ENCODE measurements around the gene HOXC5. TPM values are rescaled to one million over a fixed set of nuclear protein-coding genes. Genes with fewer than 3 reads are reported as not detected.

The HOXC5 gene
- total RNA-seq, 1 donor from 2014 or later = not detected

- no peak overlapping the region for H3K4me3 Mint-ChIP-seq
- H3K27ac Mint-ChIP-seq = no peak overlapping the region
- intact Hi-C loops (cut with micrococcal nuclease) = no loop called here
- DNase-seq (no peak), ATAC-seq (ENCODE audit: low read depth) (no peak)
- CTCF ChIA-PET = no interaction called here
- POLR2A ChIA-PET = interaction anchor here (0.6 to 1.2 kb wide), 2 partner anchors 15 to 33 kb away, joined by 3 to 9 read pairs; partner anchors contain the start of gene HOXC8
- peaks cover 17% of the 10 kb centered on the region for H3K4me1 Mint-ChIP-seq
- H3K27me3 Mint-ChIP-seq = peaks cover 67% of the 10 kb centered on the region
- H3K9me3 Mint-ChIP-seq = no peaks in the 10 kb centered on the region
- TF ChIP-seq, protein P1, sequence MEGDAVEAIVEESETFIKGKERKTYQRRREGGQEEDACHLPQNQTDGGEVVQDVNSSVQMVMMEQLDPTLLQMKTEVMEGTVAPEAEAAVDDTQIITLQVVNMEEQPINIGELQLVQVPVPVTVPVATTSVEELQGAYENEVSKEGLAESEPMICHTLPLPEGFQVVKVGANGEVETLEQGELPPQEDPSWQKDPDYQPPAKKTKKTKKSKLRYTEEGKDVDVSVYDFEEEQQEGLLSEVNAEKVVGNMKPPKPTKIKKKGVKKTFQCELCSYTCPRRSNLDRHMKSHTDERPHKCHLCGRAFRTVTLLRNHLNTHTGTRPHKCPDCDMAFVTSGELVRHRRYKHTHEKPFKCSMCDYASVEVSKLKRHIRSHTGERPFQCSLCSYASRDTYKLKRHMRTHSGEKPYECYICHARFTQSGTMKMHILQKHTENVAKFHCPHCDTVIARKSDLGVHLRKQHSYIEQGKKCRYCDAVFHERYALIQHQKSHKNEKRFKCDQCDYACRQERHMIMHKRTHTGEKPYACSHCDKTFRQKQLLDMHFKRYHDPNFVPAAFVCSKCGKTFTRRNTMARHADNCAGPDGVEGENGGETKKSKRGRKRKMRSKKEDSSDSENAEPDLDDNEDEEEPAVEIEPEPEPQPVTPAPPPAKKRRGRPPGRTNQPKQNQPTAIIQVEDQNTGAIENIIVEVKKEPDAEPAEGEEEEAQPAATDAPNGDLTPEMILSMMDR (IDR thresholded peaks at IDR 0.05) = no peak
- H3K36me3 Mint-ChIP-seq (ENCODE audit: low read depth) = no peaks in the 10 kb centered on the region
Measured at GRCh38 chr12:54024127-54024526, 8.7 kb upstream of the HOXC5 start.

GRCh38 chr12:54024581-54025305 lies 8.1 kb upstream of the HOXC5 start:
- Mint-ChIP-seq H3K9me3 (no peaks in the 10 kb centered on the region), H3K36me3 (ENCODE audit: low read depth) (no peaks in the 10 kb centered on the region), H3K4me3 (no peak overlapping the region), H3K27me3 (peaks cover 68% of the 10 kb centered on the region), H3K4me1 (peaks cover 18% of the 10 kb centered on the region), H3K27ac (no peak overlapping the region)
- TF ChIP-seq, protein P1 (IDR thresholded peaks at IDR 0.05) = no peak
- DNase-seq (no peak), ATAC-seq (ENCODE audit: low read depth) (no peak)
- intact Hi-C loops (cut with micrococcal nuclease) = no loop called here
- POLR2A ChIA-PET = no interaction called here
- CTCF ChIA-PET = no interaction called here

GRCh38 chr12:54025499-54026405 lies 7.1 kb upstream of the HOXC5 start:
- peaks cover 17% of the 10 kb centered on the region for H3K4me1 Mint-ChIP-seq
- H3K9me3 Mint-ChIP-seq = no peaks in the 10 kb centered on the region
- TF ChIP-seq, protein P1 (IDR thresholded peaks at IDR 0.05) = no peak
- no peak for ATAC-seq (ENCODE audit: low read depth)
- H3K27me3 Mint-ChIP-seq = peaks cover 66% of the 10 kb centered on the region
- no peaks in the 10 kb centered on the region for H3K36me3 Mint-ChIP-seq (ENCODE audit: low read depth)
- DNase-seq = no peak
- ChIA-PET CTCF (interaction anchor here (1.1 kb wide), 1 partner anchor 166 kb away, joined by 4 read pairs; no protein-coding TSS in a partner anchor), POLR2A (interaction anchor here (0.5 kb wide), 1 partner anchor 83 kb away, joined by 3 read pairs; no protein-coding TSS in a partner anchor)
- no peak overlapping the region for H3K27ac Mint-ChIP-seq
- intact Hi-C loops (cut with micrococcal nuclease) = no loop called here
- no peak overlapping the region for H3K4me3 Mint-ChIP-seq

DNA sequence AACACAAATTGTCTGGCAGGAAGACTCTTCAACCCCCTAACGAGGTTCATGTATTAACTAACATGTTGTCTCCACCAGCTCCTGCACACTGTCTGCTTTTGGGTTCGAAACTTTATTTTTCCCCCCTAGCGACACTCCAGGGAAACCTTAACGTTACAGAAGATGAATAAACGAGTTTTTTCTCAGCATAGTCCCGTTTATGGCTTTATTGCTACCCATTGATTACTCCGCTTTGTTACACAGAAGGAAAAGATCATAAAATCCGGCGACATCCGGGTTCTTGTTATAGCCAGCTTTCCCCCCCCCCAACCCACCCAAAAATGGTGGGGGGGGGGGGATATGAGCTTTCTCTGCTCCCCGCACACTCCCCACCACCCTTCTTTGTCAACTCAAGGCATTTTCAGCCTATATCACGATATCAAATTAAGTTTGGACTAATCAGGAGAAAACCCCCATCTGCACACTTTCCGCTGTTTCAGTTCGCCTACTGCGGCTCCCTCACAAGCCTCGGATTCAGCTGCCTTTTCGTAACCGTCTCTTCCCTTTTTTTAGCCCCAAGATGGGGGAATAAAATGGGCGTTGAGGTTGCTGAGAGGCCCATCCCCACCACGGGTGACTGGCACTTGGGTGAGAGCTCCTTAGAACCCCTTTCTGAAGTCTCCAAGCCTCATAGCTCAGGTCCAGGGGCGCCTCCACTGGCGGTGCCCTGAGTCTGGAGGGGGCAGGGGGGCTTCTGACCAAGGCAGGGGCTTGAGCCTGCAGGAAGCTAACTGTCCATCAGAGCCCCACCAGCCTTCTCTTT lies 6.0 kb upstream of the HOXC5 start:
- Mint-ChIP-seq H3K36me3 (ENCODE audit: low read depth) (no peaks in the 10 kb centered on the region), H3K27me3 (peaks cover 59% of the 10 kb centered on the region), H3K4me3 (no peak overlapping the region), H3K27ac (no peak overlapping the region), H3K4me1 (peaks cover 12% of the 10 kb centered on the region), H3K9me3 (no peaks in the 10 kb centered on the region)
- ATAC-seq (ENCODE audit: low read depth) (no peak), DNase-seq (no peak)
- intact Hi-C loops (cut with micrococcal nuclease) = no loop called here
- TF ChIP-seq, protein P1 (IDR thresholded peaks at IDR 0.05) = no peak
- ChIA-PET CTCF (interaction anchor here (1.1 to 1.3 kb wide), 3 partner anchors 21 to 188 kb away, joined by 3 to 4 read pairs (median 3); no protein-coding TSS in a partner anchor), POLR2A (interaction anchor here (0.6 kb wide), 1 partner anchor 12 kb away, joined by 3 read pairs; no protein-coding TSS in a partner anchor)
